Fibroblast of skin of left biceps (primary cell): ENCODE results near the gene CXorf49.
"Not testable (repeated sequence)": the region's sequence is repeated elsewhere in the genome, so short reads cannot be mapped to it uniquely, and the experiment has no call there.

ENCODE experiments used
- DNase-seq, 2 experiments: peaks; one replicate each; pipeline ENCODE4 v3.0.0-alpha.2; 2013; ENCODE audit warnings: low read depth in 2 of 2

The CXorf49 gene

GRCh38 chrX:71718185-71718584, at the start of gene CXorf49:
Gene CXorf49, minus strand, starts transcription at chrX:71718285. Its CDS starts 134 bp downstream, at chrX:71718151.
- not testable (repeated sequence) for DNase-seq

GRCh38 chrX:71767134-71767533, 49.0 kb upstream of the CXorf49 start:
- DNase-seq, result not testable (repeated sequence)

DNA sequence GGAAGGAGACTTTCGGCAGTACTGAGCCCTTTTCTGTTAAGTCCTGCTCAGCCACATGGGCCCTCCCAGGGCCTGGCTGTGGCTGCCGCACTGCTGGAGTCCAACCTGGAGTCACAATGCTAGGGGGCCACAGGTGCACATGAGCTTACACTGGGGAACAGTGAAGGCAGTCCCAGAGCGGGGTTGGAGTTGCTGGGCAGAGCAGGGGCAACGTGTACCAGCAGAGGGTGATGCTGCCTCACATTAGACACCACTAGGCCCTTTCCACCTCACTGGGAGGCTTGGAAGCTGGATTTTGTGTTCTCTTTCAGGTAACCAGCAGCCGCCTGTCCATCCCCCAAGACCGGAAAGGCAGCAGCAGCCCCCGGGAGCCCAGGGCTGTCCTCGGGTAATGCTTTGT, 47.5 kb upstream of the CXorf49 start:
- not testable (repeated sequence) for DNase-seq

- DNase-seq, result not testable (repeated sequence)
Observed at GRCh38 chrX:71764832-71765231, 46.7 kb upstream of the CXorf49 start.

DNA sequence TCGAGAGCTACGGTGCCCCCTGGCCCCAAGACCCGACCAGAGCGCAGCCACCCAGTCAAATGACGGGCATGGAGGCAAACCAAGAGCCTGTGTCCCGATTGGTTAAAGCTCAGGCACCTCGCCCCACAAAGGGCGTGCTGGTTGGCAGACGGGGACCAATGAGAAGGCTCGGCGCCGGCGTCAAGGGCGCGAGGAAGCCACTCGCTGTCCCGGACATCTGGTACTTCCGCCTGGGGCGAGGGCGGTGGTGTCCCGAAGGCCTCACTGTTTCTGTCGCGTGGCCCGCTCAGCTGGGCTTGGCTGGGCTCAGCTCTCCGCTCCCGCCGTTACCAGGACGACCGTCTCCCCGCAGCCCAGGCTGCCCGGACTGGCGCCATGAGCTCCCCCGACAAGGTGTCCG, 45.0 kb upstream of the CXorf49 start, which contains the start of gene CXorf49B:
Gene CXorf49B (plus strand): TSS at position 301 of the 400 bp plus-strand sequence. CDS start 75 bp downstream, at position 376.
- not testable (repeated sequence) for DNase-seq

GRCh38 chrX:71760688-71761281, 42.7 kb upstream of the CXorf49 start:
- DNase-seq, result not testable (repeated sequence)

DNA sequence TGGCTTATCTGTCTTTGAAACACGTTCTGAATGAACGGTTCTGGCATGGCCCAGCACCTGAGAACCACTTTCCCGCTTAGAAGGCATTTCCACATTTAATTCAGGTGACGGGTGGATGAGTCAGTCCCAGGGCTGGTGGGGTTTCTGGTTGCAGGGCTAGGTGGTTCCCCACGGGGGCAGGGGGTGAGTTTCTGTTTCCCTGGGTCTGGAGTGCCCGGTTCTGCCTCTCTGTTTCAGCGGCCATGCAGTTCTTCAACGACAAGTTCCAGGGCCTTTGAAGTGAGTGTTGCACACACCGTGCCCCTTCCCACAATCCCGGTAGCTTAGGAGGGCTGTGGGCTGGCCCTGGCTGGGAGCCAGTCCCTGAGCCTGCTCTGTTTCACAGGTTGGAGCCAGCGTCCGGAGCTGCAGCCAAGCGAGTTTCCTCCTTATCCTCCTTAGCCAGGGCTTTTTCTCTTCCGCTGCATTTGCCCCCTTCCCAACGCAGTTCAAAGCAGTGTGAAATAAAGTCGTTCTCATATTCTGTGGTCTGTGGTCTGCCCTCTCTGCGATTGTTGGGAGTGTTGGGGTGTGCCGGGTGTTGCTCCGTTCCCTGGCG, 2.3 kb upstream of the CXorf49 start:
- not testable (repeated sequence) for DNase-seq

GRCh38 chrX:71719195-71719594, 1.1 kb upstream of the CXorf49 start:
- not testable (repeated sequence) for DNase-seq

- DNase-seq, result not testable (repeated sequence)
Observed at GRCh38 chrX:71716323-71716722, 1.8 kb downstream of the CXorf49 start.

GRCh38 chrX:71715551-71715950, 2.5 kb downstream of the CXorf49 start:
- not testable (repeated sequence) for DNase-seq

GRCh38 chrX:71714064-71714463, 4.0 kb downstream of the CXorf49 start:
- not testable (repeated sequence) for DNase-seq

DNA sequence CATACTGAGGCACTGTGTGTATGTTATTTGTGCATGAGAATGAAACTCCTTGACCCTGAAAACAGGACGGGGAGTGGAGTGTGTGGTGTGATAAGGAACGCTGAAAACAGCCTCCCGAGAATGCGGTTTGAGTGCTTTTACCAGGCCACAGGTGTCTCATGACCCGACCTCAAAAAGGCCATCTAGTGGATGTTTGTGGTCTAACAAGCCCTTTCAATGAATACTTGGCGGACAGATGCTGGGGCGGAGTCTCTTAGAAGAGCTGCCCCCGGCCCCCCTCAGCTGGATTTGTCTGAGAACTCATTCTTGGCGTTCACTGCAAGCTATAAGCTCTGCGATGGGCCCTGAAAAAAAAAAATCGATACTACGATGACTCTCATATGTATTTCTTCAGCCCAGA, 15.2 kb downstream of the CXorf49 start:
- not testable (repeated sequence) for DNase-seq

DNA sequence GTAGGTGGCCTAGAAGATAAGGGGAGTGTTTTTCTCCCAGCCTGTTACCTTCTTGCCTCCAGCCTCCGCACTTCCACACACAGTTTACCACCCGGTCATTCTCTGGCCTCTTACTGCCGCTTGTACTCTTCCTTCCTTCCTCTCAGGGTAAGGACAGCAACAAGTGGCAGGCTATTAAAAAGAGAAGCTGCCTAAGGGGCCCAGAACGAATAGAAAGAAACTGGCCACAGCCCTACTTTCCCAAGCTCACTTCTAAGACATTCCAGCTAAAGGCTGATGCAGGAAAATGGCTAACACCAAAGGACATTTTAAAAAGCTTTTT, 19.1 kb downstream of the CXorf49 start:
- not testable (repeated sequence) for DNase-seq

DNA sequence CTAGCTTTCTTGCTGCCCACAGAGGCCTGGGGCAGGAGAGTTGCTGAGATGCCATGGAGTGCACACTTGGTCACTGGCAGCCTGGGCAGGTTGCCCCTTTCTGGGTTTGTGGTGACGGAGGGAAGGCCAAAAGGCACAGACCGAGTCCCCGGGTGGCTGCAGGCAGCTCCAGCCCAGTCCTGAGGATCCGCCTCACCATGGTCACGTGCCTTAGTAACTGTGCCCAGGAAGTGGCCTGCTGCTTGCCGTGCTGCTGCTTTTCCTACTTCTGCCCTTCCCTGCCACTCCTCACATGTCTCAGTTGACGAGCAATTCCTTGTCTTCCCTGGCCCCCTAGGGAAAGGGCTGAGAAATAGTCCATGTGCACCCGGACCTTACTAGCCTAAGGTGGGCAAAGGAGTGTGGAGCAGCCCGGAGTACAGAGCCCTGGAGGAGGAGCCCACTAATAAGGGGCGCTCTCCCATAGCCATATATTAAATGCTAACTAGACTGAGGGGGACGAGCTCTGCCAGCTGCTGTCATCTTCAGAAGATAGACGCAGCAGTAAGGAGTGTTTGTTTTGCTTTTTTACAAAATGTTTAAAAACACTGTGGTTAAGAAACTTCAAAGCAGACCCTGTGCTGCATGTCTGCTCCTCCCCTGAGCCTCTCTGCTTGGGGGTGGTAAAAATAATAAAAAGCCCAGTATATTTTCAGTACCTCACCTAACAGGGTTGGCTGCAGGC, 19.6 kb downstream of the CXorf49 start:
- not testable (repeated sequence) for DNase-seq

DNA sequence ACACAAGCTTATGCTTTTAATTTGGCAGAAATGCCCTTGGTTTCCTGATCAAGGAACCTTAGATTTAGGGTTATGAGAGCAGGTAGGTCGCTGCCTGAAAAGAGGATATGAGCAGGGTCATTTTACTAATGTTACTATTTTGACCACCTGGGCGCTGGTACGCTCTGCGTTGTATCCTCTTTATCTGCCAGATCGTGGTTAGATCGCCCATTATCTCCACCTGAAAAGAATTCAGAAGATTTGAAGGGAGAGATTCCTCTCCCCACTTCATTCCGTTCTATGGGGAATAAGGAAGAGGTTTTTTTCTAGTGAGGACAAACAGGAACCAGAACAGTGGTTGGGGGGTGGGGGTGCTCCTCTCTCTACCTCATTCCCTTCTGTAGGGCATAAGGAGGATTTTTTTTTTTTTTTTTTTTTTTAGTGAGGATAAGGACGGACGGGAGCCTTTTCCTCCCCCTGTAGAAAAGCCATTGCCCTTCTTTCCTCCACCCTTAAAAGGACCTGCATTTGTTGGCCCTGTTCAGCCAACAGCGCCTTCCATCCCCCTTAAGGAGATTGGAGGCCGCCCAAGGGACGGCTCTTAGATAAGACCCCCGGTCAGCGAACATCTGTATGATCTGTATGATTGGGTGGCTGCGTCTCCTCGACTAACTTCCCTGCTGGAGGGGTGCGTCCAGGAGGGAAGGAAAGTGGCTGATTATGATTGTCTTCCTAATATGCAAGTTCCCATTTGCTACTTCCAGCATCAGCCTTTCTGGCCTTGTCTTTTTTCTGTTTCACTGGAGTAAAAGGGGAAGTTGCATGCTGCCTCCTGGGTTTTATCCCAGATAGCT, 20.4 kb downstream of the CXorf49 start:
- not testable (repeated sequence) for DNase-seq

GRCh38 chrX:71696641-71697465, 21.2 kb downstream of the CXorf49 start:
- DNase-seq, result not testable (repeated sequence)

- no peak for DNase-seq
Observed at GRCh38 chrX:71679575-71680207, 38.4 kb downstream of the CXorf49 start.

- not testable (repeated sequence) for DNase-seq
Observed at GRCh38 chrX:71677195-71677594, 40.9 kb downstream of the CXorf49 start.

GRCh38 chrX:71676068-71676795, 41.9 kb downstream of the CXorf49 start:
- DNase-seq, result not testable (repeated sequence)

- DNase-seq, result not testable (repeated sequence)
Observed at GRCh38 chrX:71675636-71676035, 42.4 kb downstream of the CXorf49 start.
